ENCODE data around the gene ATRNL1. TPM values are rescaled to one million over a fixed set of nuclear protein-coding genes. Genes with fewer than 3 reads are reported as not detected.

Gene ATRNL1
- polyA plus RNA-seq, 3 donors = not detected

DNA sequence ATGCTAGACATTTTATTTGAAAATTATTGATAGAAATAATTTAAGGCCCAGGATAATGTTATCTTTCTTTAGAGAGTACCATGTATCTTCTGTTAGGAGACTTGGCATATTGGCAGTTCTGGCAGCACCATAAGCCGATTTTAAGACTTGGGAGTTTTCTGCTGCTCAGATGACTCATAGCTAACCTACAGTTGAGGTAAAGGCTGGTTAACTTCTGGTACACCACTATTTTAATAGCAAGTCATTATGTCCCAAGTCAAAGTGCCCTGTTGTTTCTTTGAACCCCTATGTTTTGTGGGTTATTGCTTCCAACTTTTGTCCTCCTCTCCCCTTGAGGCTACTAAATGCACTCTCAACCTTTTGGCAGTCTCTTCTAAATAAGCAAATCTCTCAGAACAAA is 25.2 kb downstream of the ATRNL1 start:
- Histone ChIP-seq H4K20me1 (ENCODE audit: insufficient read depth, low read length) (no peaks in the 10 kb centered on the region), H3K36me3 (replicated peaks in 1 of 2; ENCODE audit: control insufficient read depth in 1 of 2, insufficient read depth in 2 of 2, low read length in 2 of 2) (no peaks in the 10 kb centered on the region), H3K27ac (ENCODE audit: low read depth in 1 of 2, low read length in 2 of 2) (no peak overlapping the region), H2AFZ (ENCODE audit: insufficient read depth, low read depth, low read length, poor library complexity, severe bottlenecking) (no peak overlapping the region), H3K79me2 (ENCODE audit: insufficient read depth, low read length) (no peaks in the 10 kb centered on the region), H3K4me1 (ENCODE audit: control insufficient read depth in 1 of 2, insufficient read depth in 2 of 2, low read length in 2 of 2) (no peaks in the 10 kb centered on the region), H3K9me3 (replicated peaks in 1 of 2; ENCODE audit: control insufficient read depth in 1 of 2, insufficient read depth in 1 of 2, low read length in 2 of 2) (no peaks in the 10 kb centered on the region), H3K4me3 (replicated peaks in 1 of 3; ENCODE audit: low read depth in 2 of 3, low read length in 3 of 3) (no peak overlapping the region), H3K27me3 (ENCODE audit: control insufficient read depth in 2 of 2, insufficient read depth in 2 of 2, low read length in 2 of 2) (peaks cover 2 to 3% of the 10 kb centered on the region in 2 donors), H3K4me2 (replicated peaks; ENCODE audit: extremely low read depth, low read length, poor library complexity, severe bottlenecking) (no peak overlapping the region), H3K9ac (ENCODE audit: insufficient read depth, low read length, poor library complexity, severe bottlenecking) (no peak overlapping the region)
- intact Hi-C loops (cut with micrococcal nuclease) = no loop called here
- Mint-ChIP-seq H3K4me1 (no peaks in the 10 kb centered on the region), H3K36me3 (no peaks in the 10 kb centered on the region), H3K9me3 (peaks cover 0 to 5% (median 2%) of the 10 kb centered on the region in 7 donors), H3K27ac (no peak overlapping the region), H3K4me3 (no peak overlapping the region), H3K27me3 (ENCODE audit: low read depth in 3 of 3) (peaks cover 3 to 7% (median 7%) of the 10 kb centered on the region in 3 donors)
- DNase-seq = no peak
- WGBS (ENCODE audit: insufficient coverage) = no CpG with 5 or more reads among the region's 1 CpG
- TF ChIP-seq, protein P1, sequence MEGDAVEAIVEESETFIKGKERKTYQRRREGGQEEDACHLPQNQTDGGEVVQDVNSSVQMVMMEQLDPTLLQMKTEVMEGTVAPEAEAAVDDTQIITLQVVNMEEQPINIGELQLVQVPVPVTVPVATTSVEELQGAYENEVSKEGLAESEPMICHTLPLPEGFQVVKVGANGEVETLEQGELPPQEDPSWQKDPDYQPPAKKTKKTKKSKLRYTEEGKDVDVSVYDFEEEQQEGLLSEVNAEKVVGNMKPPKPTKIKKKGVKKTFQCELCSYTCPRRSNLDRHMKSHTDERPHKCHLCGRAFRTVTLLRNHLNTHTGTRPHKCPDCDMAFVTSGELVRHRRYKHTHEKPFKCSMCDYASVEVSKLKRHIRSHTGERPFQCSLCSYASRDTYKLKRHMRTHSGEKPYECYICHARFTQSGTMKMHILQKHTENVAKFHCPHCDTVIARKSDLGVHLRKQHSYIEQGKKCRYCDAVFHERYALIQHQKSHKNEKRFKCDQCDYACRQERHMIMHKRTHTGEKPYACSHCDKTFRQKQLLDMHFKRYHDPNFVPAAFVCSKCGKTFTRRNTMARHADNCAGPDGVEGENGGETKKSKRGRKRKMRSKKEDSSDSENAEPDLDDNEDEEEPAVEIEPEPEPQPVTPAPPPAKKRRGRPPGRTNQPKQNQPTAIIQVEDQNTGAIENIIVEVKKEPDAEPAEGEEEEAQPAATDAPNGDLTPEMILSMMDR (IDR thresholded peaks at IDR 0.05) = no peak

DNA sequence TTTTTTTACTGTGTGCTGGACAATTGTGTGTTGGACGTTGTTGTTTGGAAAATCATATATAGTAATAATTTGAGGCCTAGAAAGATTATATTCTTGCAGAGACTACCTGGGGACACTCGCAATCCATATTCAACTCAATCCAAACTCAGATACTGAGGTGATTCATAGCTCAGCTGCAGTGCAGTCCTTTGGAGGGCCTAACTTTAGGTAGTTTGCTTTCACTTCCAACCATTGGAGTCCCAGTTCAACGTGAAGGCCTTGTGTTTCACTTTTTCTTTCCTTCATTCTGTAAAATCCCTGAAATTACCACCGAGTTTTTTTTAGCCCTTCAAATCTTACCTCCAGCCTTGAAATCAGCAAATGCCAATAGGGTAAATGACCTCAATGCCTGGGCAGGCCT is 32.3 kb downstream of the ATRNL1 start:
- no peak overlapping the region for H3K4me3 ChIP-seq (replicated peaks in 1 of 3; ENCODE audit: low read depth in 2 of 3, low read length in 3 of 3)
- H3K27ac Mint-ChIP-seq = no peak overlapping the region
- H3K36me3 ChIP-seq (replicated peaks in 1 of 2; ENCODE audit: control insufficient read depth in 1 of 2, insufficient read depth in 2 of 2, low read length in 2 of 2) = no peaks in the 10 kb centered on the region
- H3K9me3 Mint-ChIP-seq = no peaks in the 10 kb centered on the region
- intact Hi-C loops (cut with micrococcal nuclease) = loop anchor here in 1 of 2 donors (5.0 kb wide), 1 partner anchor 658 kb away; no protein-coding TSS in a partner anchor
- no peaks in the 10 kb centered on the region for H3K27me3 ChIP-seq (ENCODE audit: control insufficient read depth in 2 of 2, insufficient read depth in 2 of 2, low read length in 2 of 2)
- no peaks in the 10 kb centered on the region for H3K4me1 Mint-ChIP-seq
- no peaks in the 10 kb centered on the region for H3K9me3 ChIP-seq (replicated peaks in 1 of 2; ENCODE audit: control insufficient read depth in 1 of 2, insufficient read depth in 1 of 2, low read length in 2 of 2)
- no peak overlapping the region for H3K4me3 Mint-ChIP-seq
- no peaks in the 10 kb centered on the region for H3K4me1 ChIP-seq (ENCODE audit: control insufficient read depth in 1 of 2, insufficient read depth in 2 of 2, low read length in 2 of 2)
- H3K36me3 Mint-ChIP-seq = no peaks in the 10 kb centered on the region
- H4K20me1 ChIP-seq (ENCODE audit: insufficient read depth, low read length) = no peaks in the 10 kb centered on the region
- no peak overlapping the region for H3K9ac ChIP-seq (ENCODE audit: insufficient read depth, low read length, poor library complexity, severe bottlenecking)
- 100% methylated on average over 1 of the region's 4 CpGs for WGBS (ENCODE audit: insufficient coverage)
- H3K79me2 ChIP-seq (ENCODE audit: insufficient read depth, low read length) = no peaks in the 10 kb centered on the region
- TF ChIP-seq, protein P1 (IDR thresholded peaks at IDR 0.05) = no peak
- H3K4me2 ChIP-seq (replicated peaks; ENCODE audit: extremely low read depth, low read length, poor library complexity, severe bottlenecking) = no peak overlapping the region
- no peak for DNase-seq
- H3K27me3 Mint-ChIP-seq (ENCODE audit: low read depth in 3 of 3) = no peaks in the 10 kb centered on the region
- H2AFZ ChIP-seq (ENCODE audit: insufficient read depth, low read depth, low read length, poor library complexity, severe bottlenecking) = no peak overlapping the region
- H3K27ac ChIP-seq (ENCODE audit: low read depth in 1 of 2, low read length in 2 of 2) = no peak overlapping the region

Measured in CD14-positive monocyte (primary cell).